Left lung (tissue), 10 donors: Measurements from ENCODE around the gene NUP188. TPM values are rescaled to one million over a fixed set of nuclear protein-coding genes. Genes with fewer than 3 reads are reported as not detected.

Source experiments
- ATAC-seq: fragments of 200-7000 bp; cut with Tn5 transposase; one replicate; pipeline ENCODE4 v1.9.1; 2020; ENCODE audit warnings: moderate library complexity
- DNase-seq, 4 donors: peaks; one replicate each; pipeline ENCODE4 v3.0.0-alpha.2; 2013 to 2020
- H3K27ac ChIP-seq, 2 donors: fragments of 200-600 bp; sonication (generic) in 1 of 2; one replicate each; pipeline versions ENCODE4 v1.5.0 to v1.8.0; 2020 to 2021
- H3K27me3 ChIP-seq, 2 donors: fragments of 200-600 bp; sonication (generic) in 1 of 2; one replicate each; pipeline versions ENCODE4 v1.5.0 to v1.8.0; 2020 to 2021
- H3K36me3 ChIP-seq, 2 donors: fragments of 200-600 bp; sonication (generic) in 1 of 2; one replicate each; pipeline versions ENCODE4 v1.5.0 to v1.8.0; 2020 to 2021
- H3K4me1 ChIP-seq, 2 donors: fragments of 200-600 bp; one replicate each; pipeline ENCODE4 v1.8.0; 2021
- H3K4me3 ChIP-seq, 2 donors: fragments of 200-600 bp; sonication (generic) in 1 of 2; one replicate each; pipeline versions ENCODE4 v1.5.0 to v1.8.0; 2020 to 2021; ENCODE audit warnings: mild to moderate bottlenecking in 1 of 2
- H3K9me3 ChIP-seq, 2 donors: fragments of 200-600 bp; sonication (generic) in 1 of 2; one replicate each; pipeline versions ENCODE4 v1.5.0 to v1.8.0; 2020 to 2021
- CTCF ChIP-seq, 2 donors: fragments of 200-600 bp; sonication (generic) in 1 of 2; IDR thresholded peaks; one replicate each; pipeline versions ENCODE4 v1.5.0 to v1.8.0; 2021; ENCODE audit warnings: antibody characterized with exemption in 2 of 2
- intact Hi-C, 2 donors: fragments of 100-400 bp; cut with DNase I; formaldehyde crosslinking; loops; one replicate each; pipeline versions ENCODE4 v1.11.2 to v1.14.2; 2022
- polyA plus RNA-seq, 6 donors: library from polyadenylated mRNA; unstranded; fragments of 120-200 nt; gene quantifications; one replicate each; pipeline ENCODE4 v1.2.1, GENCODE V29; 2013; ENCODE audit not compliant: insufficient read length in 6 of 6
- total RNA-seq, 2 donors: library from RNA; stranded (reverse); fragmentation: NEBNext Ultra II Directional; extraction: Animal tissue kit (Norgen Biotek cat#: 25700); gene quantifications; one replicate each; pipeline ENCODE4 v1.2.1, GENCODE V29; 2021
- donor health status: DM: no; HTN: yes; CAD: no.
- donor health status: DM: no; HTN: no; CAD: no.

Gene NUP188
- total and polyA plus RNA-seq, 8 donors: 42.6 to 67.6 (median 58.9) TPM

DNA sequence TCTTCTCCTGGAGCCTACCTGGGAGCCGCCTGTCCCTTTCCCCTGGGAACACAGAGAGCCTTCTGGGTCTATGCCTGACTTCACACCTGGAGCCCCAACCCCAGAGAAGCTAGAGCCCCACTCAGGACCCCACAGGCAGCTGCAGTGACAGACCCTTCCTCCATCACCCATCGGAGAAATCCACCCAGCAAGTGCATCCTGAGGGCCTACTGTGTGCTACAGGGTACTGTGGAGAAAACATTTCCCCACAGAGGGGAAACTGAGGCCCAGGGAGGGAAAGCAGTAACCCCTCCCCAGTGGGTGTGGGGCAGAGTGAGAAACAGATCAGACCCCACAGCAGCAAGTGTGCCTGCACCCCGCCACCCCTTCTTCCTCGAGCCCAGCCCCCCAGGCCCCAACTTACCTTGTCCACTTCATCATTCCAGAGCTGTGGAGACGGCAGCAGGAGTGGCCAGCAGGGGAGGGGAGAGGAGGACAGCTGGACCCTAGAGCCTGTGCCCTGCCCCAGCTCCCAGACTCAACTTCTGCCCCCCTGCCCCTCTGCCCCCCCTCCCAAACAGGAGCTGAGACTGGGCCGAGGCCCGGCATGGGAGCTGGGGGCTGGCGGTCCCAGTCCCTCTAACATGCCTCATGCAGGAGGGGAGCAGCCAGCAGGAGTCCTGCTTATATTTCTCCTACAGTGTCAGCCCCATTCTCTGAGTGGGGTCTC lies 62.9 kb downstream of the NUP188 start:
- Histone ChIP-seq H3K4me3 (no peak overlapping the region), H3K27me3 (no peaks in the 10 kb centered on the region), H3K4me1 (no peaks in the 10 kb centered on the region), H3K9me3 (no peaks in the 10 kb centered on the region), H3K27ac (no peak overlapping the region), H3K36me3 (peaks cover 0 to 99% of the 10 kb centered on the region in 2 donors)
- no peak for TF ChIP-seq CTCF (IDR thresholded peaks at IDR 0.05)
- intact Hi-C loops: no loop called here
- peak in 1 of 4 donors; percentile 62 for DNase-seq
- no peak for ATAC-seq

- Histone ChIP-seq H3K27ac (no peak overlapping the region), H3K36me3 (peaks cover 0 to 95% of the 10 kb centered on the region in 2 donors), H3K4me1 (no peaks in the 10 kb centered on the region), H3K4me3 (no peak overlapping the region), H3K9me3 (no peaks in the 10 kb centered on the region), H3K27me3 (no peaks in the 10 kb centered on the region)
- peak in 1 of 4 donors; percentile 64 for DNase-seq
- no peak for TF ChIP-seq CTCF (IDR thresholded peaks at IDR 0.05)
- ATAC-seq: no peak
- intact Hi-C loops: no loop called here
Measured at GRCh38 chr9:129011170-129011569, 63.7 kb downstream of the NUP188 start.

- H3K27ac ChIP-seq: no peak overlapping the region
- peaks cover 0 to 89% of the 10 kb centered on the region in 2 donors for H3K36me3 ChIP-seq
- DNase-seq: peak in 1 of 4 donors; percentile 61
- TF ChIP-seq CTCF (IDR thresholded peaks at IDR 0.05): no peak
- no peak overlapping the region for H3K4me3 ChIP-seq
- intact Hi-C loops: no loop called here
- H3K9me3 ChIP-seq: no peaks in the 10 kb centered on the region
- no peaks in the 10 kb centered on the region for H3K27me3 ChIP-seq
- ATAC-seq: no peak
- no peaks in the 10 kb centered on the region for H3K4me1 ChIP-seq
Measured at GRCh38 chr9:129011761-129012181, 64.3 kb downstream of the NUP188 start.

GRCh38 chr9:129012343-129012742 lies 64.8 kb downstream of the NUP188 start:
- no peaks in the 10 kb centered on the region for H3K4me1 ChIP-seq
- no peak overlapping the region for H3K4me3 ChIP-seq
- H3K9me3 ChIP-seq: no peaks in the 10 kb centered on the region
- H3K36me3 ChIP-seq: peaks cover 0 to 84% of the 10 kb centered on the region in 2 donors
- H3K27me3 ChIP-seq: no peaks in the 10 kb centered on the region
- intact Hi-C loops: no loop called here
- no peak for TF ChIP-seq CTCF (IDR thresholded peaks at IDR 0.05)
- no peak overlapping the region for H3K27ac ChIP-seq
- no peak for ATAC-seq
- no peak for DNase-seq

DNA sequence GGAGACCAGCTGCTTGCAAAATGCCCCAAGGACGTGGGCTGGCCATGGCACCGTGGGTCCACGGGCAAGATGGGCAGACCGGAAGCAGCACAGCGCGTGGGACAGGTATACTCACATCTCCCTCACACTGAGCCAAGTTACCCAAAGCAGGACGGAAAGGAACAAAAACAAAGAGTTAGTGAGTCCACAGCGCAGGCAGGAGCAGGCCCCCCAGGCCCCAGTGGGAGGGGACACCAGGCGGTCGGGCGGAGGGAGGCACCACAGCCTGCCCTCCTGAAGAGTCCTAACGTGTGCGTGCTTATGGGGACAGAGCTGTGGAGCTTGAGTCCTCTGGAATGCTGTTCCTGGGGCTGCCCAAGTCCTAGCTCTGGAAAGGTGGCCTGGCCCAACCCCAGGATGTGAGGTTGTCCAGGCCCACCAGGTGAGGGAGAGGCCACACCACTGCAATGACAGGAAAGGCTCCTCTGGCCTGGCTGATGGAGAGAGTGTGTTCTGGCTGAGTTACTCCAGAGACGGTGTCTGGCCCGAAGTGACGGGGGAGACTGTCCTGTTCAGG lies 65.5 kb downstream of the NUP188 start:
- intact Hi-C loops: no loop called here
- H3K9me3 ChIP-seq: no peaks in the 10 kb centered on the region
- DNase-seq (no peak), ATAC-seq (no peak)
- peaks cover 0 to 82% of the 10 kb centered on the region in 2 donors for H3K36me3 ChIP-seq
- no peaks in the 10 kb centered on the region for H3K4me1 ChIP-seq
- H3K27ac ChIP-seq: no peak overlapping the region
- no peaks in the 10 kb centered on the region for H3K27me3 ChIP-seq
- no peak for TF ChIP-seq CTCF (IDR thresholded peaks at IDR 0.05)
- no peak overlapping the region for H3K4me3 ChIP-seq
